CD4-positive, alpha-beta T cell treated with Interleukin-15 for 1 hour (primary cell): ENCODE results near the gene CREBBP.
"Not testable (repeated sequence)": the region's sequence is repeated elsewhere in the genome, so short reads cannot be mapped to it uniquely, and the experiment has no call there.

Experiments used
- DNase-seq: peaks from one replicate; pipeline ENCODE4 v3.0.0-alpha.2; 2020

CREBBP gene

GRCh38 chr16:3880623-3881498 is at the start of gene CREBBP:
CREBBP (minus strand) TSS chr16:3880713; CDS start chr16:3879916, 797 bp downstream.
- peak; percentile 90 for DNase-seq

DNA sequence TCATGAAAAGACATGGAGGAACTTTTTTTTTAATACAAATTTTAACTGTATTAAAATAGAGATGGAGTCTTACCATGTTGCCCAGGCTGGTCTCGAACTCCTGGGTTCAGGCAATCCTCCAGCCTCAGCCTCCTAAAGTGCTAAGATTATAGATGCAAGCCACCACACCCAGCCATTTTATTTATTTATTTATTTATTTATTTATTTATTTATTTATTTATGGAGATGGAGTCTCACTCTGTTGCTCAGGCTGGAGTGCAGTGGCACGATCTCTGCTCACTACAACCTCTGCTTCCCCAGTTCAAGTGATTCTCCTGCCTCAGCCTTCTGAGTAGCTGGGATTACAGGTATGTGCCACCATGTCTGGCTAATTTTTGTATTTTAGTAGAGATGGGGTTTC is 46.6 kb upstream of the CREBBP start:
- not testable (repeated sequence) for DNase-seq

DNA sequence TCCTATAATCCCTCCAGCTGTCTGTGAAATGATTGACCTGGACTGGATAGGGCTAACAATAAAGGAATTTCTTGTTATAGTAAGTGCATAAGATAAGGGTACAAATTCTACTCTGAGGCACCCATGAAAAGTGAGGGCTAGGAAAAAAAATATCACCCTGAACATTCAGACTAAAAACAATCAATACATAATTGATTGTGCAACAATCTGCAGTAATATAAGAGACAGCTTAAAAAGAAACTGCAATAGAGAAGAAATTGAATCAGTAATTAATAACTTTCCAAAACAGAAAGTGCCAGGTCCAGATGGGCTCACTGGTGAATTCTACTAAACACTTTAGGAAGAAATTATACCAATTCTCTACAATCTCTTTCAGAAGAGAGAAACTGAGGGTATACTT is 44.2 kb upstream of the CREBBP start:
- no peak for DNase-seq

DNA sequence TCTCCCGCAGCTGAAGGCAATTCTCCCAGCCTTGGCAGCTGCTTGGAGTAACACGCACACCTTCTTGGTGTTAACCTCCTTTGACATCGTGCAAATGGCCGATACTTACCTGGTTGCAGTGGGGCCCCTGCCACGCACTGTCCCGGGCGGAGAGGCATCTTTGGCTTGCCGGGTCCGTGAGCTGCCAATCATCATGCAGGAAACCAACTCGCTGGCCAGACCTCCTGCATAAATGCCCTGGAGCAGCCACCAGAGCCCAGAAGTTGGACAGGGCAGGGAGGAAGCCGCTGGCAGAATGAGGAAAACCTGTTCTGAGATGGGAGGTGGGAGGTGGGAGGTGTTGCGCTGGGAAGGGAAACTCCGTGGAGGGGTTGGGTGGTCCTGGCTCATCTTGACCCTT is 41.7 kb upstream of the CREBBP start:
- no peak for DNase-seq

GRCh38 chr16:3920206-3920605 is 39.7 kb upstream of the CREBBP start:
- no peak for DNase-seq

- DNase-seq: no peak
These were observed 38.9 kb upstream of the CREBBP start for GRCh38 chr16:3919413-3919812.

DNA sequence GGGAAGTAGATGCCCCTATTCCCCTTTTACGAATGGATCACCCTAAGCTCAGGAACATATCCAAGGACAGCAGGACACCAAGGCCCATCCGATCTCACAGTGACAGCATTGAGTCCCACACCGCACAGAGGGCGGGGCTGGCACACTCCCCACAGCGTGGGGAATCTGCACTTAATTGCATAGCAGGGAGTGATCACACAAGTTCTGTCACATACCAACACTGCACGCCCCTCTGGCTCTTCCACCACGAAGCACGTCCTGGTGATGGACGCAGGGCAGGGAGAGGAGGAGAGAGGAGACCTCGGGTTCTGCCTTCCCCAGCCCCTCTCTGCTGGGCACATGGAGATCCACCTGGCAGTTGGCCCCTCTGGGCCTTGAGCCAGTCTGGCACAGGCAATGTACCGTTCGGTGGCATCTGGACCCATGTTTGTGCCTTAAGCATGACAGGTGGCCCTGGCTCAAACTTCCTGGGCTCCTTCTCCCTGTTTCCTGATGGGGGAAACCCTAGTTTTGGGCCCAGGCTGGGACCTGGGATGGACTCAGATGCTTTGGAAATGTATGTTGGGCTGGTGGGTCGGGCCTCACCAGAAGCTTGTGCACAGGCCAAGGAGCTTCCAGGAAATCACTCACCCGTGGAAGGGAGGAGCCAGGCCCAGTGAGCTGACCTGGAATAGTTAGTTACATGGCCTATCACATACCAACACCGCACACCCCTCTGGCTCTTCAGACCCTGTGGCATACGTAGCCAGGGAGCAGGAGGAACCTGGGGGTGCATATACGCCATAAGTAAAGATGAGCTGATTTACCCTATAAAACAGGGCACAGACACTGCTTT is 35.1 kb upstream of the CREBBP start:
- no peak for DNase-seq

DNA sequence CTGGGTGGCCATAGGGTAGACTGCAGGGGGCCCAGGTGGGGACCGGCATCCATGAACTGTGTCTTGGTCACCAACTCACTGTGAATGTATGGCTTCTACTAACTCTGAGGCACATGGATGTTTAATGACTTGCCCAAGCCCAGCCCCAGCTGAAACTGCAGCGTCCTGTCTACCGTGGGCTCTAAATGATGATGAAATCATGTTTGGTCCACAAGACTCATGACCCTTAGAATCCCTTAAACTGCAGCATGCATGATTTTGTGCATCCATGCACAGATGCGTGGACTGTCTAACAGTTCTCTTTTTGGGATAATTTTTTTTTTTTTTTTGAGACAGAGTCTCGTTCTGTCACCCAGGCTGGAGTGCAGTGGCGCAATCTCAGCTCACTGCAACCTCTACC is 32.4 kb upstream of the CREBBP start:
- DNase-seq: no peak

DNA sequence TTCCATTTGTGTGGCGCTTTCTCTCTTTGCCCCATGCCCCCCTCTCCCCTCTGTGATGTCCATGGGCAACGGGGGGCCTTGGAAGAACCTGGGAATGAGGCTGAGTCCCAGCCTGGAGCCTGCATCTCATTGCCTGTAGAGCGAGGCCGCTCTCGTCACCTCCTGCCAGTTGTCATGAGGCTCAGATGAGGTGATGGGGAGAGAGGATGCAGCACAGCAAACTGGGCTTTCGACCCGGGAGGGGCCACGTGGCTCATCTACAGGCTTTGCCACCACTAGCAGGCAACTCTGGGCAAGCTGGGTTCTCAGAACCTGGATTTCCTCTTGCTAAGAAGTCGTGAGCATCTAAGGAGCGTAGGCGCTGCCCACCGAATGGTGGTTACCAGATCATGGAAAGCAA is 31.9 kb upstream of the CREBBP start:
- no peak for DNase-seq

- not testable (repeated sequence) for DNase-seq
These were observed 31.2 kb upstream of the CREBBP start for GRCh38 chr16:3911741-3912140.

DNA sequence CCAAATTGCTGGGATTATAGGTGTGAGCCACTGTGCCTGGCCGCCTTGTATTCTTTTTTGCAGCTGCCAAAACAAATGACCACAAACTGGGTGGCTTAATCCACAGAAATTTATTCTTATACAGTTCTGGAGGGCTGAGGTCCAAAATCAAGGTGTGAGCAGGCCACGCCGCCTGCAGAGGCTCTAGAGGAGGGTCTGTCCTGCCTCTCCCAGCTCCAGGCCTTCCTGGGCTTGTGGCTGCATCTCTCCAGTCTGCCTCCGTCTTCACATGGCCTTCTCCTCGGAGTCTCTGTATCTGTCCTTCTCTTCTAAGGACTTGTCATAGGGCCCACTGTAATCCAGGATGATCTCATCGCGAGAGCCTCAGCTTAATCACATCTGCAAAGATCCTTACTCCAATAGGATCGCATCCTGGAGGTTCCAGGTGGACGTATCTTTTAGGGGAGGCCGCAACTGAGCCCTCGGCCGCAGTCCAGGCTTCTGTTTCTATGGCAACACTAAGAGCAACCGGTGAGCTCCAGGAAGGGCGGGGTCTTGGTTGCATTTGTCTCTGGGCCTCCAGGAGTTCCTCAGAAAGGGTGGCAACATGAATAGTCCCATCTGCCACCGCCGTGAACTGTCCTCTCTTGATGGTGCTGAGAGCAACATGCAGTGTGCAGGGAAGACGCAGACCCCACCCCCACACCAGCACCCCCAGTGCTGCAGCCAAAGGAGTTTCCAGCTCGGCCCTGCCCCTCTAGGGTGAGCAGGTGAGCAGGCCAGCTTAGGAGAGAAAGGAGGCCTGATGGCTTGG is 29.5 kb upstream of the CREBBP start:
- DNase-seq: no peak

GRCh38 chr16:3908951-3909437 is 28.5 kb upstream of the CREBBP start:
- DNase-seq: no peak

- no peak for DNase-seq
These were observed 27.1 kb upstream of the CREBBP start for GRCh38 chr16:3907586-3907985.

GRCh38 chr16:3906363-3906762 is 25.9 kb upstream of the CREBBP start:
- no peak for DNase-seq

DNA sequence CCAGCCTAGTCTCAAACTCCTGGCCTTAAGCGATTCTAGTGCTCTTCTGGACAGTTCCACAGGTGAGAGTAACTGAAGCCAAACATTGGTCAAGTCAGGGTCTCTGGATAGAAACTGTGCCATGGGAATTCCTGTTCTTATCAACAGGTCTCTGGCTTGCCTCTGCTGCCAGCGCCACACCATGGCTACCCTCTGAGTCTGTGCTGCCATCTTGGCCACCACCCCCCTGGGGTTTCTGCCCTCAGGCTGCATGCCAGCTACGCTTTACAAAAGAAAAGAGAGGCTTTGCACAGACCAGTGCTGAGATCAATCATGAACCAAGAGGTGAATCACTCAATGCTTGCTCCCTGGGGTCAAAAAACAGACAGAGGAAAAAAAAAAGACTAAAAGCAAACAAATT is 24.4 kb upstream of the CREBBP start:
- no peak for DNase-seq

GRCh38 chr16:3890091-3890490 is 9.6 kb upstream of the CREBBP start:
- DNase-seq: no peak

- no peak for DNase-seq
These were observed 8.5 kb upstream of the CREBBP start for GRCh38 chr16:3889059-3889458.

GRCh38 chr16:3885999-3886398 is 5.5 kb upstream of the CREBBP start:
- not testable (repeated sequence) for DNase-seq

DNA sequence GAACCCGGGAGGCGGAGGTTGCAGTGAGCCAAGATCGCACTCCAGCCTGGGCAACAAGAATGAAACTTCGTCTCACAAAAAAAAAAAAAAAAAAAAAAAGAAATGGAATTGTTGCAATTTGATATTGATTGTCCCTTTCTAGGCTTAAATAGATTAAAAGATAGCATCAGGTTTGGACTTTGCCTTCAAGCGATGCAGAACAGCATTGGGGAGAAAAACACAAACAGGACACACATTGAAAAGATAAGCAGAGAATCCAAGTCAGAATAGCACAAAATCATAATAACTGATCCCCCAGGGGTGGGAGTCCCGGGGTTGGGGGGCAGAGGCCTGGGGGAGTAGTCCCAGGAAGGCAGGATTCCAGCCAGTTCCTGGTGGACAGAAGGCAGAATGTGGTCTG is 3.9 kb upstream of the CREBBP start:
- no peak for DNase-seq

- no peak for DNase-seq
These were observed 2.0 kb upstream of the CREBBP start for GRCh38 chr16:3882531-3882930.

GRCh38 chr16:3881499-3881990 is 1.0 kb upstream of the CREBBP start:
- DNase-seq: no peak

- peak; percentile 77 for DNase-seq
These were observed 487 bp downstream of the CREBBP start for GRCh38 chr16:3879887-3880564.
